HuH-7.5 (cell line): Measurements from ENCODE around the gene PCGF2.

ENCODE experiments used
- DNase-seq: peaks from one replicate; pipeline ENCODE4 v3.0.0; 2011; ENCODE audit warnings: low spot score

The PCGF2 gene

DNA sequence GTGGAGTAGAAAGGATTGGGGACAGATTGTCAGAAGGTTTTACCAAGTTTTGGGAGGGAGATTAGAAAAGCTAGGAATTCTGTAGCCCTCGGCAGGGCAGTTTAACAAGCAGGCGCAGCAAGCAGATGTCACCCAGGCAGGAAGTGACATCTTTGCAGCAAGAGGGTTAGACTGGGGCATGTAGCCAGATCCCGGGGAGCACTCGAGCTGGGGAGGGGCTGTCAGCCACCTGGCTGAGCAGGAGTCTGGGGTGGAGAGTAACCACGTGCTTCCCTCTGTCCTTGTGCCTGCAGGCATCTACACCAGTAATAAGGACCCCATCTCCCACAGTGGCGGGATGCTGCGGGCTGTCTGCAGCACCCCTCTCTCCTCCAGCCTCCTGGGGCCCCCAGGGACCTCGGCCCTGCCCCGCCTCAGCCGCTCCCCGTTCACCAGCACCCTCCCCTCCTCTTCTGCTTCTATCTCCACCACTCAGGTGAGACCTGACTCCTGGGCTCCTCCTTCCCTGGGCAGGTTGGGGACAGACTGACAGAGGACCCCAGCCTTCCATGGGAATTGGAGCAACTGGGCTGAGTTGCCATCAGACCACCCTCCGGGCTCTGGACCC, 30.9 kb downstream of the PCGF2 start:
- no peak for DNase-seq

DNA sequence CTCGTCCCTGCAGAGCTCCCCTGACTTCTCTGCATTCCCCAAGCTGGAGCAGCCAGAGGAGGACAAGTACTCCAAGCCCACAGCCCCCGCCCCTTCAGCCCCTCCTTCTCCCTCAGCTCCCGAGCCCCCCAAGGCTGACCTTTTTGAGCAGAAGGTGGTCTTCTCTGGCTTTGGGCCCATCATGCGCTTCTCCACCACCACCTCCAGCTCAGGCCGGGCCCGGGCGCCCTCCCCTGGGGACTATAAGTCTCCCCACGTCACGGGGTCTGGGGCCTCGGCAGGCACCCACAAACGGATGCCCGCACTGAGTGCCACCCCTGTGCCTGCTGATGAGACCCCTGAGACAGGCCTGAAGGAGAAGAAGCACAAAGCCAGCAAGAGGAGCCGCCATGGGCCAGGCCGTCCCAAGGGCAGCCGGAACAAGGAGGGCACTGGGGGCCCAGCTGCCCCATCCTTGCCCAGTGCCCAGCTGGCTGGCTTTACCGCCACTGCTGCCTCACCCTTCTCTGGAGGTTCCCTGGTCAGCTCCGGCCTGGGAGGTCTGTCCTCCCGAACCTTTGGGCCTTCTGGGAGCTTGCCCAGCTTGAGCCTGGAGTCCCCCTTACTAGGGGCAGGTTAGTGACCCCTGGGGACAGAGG, 31.6 kb downstream of the PCGF2 start:
- DNase-seq = no peak

DNA sequence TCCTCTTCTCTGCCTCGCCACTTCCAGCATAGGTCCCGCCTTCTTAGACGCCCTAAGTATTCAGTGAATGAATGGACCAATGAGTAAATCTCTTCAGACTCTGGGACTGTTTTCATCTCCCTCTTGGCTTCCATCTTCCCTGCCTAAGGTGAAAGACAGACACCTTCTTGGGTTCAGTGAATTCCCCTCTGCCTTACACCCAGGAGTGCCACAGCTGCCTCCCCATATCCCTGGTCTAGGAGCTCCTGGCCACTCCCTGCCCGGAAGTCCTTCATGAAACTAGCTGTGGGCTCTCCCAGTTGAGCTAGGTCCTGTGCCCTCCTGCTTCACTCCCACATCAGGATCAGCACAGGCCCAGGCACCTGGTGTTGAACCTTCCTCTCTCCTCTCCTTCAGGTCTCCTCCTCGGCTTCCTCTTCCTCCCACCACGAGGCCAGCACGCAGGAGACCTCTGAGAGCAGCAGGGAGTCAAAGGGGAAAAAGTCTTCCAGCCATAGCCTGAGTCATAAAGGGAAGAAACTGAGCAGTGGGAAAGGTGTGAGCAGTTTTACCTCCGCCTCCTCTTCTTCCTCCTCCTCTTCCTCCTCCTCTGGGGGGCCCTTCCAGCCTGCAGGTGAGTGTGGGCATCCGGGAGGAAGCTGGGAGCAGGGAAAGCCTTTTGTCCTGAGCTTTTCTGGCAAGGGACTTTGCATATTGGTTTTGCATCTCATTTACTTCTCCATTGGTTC, 32.8 kb downstream of the PCGF2 start:
- DNase-seq = no peak

DNA sequence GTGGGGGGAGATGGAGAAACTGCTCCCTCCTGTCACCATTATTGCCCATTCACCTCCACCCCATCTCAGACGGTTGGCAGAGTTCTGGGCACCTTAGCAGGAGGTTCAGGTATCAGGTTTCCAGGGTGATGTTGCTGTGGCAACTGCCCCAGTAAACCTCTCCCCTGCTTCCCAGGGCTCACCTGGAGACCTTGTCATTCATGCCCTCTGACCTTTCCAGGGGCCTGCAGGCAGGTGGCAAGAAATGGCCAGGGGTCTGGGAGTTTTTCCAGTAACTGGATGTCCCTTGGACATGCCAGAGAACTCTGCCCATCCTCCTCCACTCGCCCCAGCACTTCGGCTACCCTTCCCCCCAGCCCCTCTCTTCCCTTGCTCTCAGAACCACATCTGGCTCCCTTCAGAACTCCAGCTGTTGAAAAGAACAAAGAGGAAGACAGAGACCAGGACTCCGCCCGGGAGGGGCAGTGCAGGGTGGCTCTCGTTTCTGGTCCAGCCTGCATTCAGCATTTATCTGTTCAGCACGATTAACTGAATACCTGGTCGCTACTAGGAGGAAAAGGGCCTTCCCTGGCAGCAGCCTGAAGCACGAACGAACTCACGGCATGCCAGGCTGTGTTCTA, 34.6 kb downstream of the PCGF2 start:
- DNase-seq = no peak

DNA sequence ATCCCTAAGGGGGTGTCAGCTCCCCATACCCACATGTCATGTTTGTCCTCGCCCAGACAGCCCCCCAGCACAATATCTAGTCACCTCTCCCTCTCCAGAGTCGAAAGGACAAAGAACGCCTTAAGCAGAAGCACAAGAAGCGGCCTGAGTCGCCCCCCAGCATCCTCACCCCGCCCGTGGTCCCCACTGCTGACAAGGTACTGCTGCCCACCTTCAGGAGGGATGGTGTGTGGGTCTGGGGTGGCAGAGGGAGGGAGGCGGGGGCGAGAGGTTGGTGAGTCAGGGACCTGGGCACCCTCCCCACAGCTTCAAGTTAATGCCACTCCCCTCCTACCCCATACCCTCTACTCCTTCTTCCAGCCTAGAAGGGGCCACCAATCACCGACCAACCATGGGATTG, 35.5 kb downstream of the PCGF2 start:
- DNase-seq = no peak

DNA sequence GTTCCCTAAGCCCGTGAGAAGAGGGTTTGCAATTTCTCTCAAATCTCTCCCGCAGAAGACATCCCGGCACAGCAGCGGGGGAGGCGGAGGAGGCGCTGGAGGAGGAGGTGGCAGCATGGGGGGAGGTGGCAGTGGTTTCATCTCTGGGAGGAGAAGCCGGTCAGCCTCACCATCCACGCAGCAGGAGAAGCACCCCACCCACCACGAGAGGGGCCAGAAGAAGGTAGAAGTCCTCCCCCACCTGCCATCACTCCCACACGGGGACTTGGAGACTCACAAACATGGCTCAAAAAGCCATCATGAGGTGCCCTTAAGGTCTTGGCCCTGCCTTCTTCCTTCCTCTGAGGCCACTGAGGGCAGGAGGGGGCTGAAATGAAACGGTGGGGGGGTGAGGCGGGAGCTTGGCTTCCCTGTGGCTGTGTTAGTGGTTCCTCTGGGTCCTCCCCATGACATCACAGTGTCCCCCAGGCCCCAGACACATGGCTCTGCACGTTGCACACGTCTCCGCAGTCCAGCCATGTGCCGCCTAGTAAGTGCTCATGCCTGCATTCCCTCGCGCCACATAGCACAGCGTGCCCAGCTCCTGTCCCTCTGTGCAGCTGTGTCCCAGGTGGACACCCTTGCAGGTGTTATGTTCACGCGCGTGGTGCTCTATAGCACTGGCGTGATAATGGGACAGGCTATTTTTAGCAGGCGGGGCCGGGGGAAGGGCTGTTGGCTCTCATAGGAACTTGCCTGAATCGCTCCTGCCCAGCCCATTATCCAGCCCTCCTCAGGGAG, 36.2 kb downstream of the PCGF2 start:
- no peak for DNase-seq

DNA sequence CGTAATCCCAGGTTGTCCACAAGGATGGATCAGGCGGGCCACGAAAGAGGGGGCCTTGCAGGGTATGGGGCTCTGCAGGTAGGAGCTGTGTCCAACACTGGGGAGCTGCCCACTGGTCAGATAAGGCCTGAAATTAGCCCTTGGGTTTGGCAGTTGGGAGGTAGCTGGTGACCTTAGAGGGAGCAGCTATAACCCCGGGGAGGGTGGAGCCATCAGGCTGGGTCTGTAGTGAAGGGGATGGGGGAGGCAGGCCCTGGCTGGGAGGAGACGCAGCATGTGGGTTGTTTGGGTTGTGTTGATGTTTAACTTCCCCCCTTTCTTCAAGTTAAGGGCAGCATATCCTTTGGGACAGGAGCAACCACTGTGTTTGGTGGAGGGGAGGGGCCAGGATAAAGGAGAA, 37.2 kb downstream of the PCGF2 start:
- no peak for DNase-seq

DNA sequence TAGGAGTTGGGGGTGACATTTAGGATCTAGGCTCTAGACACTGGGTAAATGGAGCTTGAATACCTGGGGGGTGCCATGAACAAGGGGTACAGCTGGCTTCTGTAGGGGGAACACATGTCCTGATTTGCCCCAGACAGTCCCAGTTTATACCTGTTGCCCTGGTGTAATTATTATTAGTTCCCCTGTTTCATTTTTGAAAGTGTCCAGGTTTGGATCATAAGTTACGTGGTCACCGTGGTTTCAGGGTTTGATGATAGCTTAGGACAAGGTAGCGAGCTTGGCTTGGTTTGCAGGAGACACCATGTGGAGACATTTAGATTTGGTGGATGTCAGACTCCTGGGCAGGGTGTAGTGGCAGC, 37.6 kb downstream of the PCGF2 start:
- DNase-seq = no peak

DNA sequence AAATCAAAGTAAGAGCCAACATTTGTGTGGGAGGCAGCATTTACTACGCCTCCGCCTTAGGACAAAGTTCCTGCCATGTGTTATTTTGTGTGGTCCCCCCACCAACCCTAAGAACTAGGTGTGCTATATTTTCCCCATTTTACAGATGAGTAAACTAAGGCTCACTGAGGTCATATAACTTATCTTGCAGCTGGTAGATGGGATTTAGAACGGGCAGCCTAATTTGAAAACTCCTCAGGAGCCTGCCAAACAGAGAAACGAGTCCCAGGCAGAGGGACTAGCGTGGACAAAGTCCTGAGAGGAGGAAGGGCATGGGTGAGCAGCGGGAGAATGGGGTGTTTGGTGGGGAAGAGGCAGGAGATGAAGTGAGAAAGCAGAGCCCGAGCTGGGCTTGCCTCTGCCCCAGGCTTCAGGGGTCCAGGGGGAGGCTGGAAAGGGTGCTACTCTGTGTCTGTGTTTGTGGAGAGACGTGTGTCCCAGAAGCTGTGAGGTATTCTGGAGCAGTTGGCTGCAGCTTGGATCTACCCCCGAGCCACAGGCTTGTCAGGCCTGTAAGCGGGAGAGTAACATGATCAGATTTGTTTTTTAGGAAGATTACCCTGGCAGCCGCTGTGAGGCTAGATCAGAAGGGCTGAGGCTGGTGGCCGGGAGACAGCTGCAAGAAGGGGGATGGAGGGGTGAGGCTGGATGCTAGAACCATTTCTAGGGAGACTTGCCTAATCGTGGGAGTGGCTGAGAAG, 38.1 kb downstream of the PCGF2 start:
- DNase-seq = no peak

DNA sequence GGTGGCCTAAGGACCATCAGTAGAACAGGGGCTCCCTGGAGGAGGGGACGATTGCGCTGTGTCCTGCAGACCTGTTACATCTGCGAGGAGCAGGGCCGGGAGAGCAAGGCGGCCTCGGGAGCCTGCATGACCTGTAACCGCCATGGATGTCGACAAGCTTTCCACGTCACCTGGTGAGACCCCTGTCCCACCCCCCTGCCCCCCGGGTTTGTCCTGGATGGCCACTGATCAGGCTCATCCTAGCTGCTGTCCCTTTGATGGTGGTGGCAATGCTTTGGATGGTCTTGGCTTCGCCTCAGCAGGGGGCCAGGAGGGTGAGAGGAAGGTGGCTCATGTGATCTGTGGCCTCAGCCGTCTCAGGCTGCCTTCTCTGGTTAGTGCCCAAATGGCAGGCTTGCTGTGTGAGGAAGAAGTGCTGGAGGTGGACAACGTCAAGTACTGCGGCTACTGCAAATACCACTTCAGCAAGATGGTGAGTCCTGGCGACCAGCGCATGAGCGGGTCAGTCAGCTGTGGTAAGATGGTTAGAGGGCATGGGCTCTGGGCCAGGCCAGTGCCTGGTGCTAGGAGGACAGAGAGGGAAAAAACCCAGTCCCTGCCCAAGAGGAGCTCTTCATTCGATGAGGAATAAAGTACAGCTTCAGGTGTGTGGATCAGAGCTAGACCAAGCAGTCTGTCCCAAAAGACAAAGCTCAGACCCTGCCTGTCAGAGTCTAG, 38.9 kb downstream of the PCGF2 start:
- DNase-seq = no peak

DNA sequence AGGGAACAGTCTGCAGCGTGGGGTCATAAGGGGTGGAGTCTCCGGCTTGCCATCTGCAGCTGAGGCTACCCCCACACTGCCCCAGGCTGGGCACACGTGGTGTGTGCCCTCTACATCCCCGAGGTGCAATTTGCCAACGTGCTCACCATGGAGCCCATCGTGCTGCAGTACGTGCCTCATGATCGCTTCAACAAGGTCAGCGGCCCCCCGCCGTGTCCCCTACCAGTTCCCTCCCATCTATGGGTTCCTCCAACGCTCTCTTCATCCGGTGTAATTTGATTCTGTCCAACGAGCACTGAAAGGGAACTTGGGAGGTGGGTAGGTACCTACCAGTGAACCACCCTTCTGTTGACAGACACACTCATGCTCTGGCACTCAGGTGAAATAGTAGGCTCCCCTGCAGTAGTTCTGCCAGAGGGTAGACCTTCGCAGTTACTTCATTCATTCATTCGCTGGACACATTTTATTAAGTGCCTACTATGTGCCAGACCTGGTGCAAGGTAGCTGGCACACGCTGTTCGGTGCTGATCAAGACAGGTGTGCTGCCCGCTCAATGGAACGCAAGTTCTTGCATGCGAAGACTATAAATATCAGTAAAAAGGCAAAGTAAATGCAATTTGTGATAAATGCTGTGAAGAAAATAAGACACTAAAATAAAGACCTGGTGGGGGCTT, 40.3 kb downstream of the PCGF2 start:
- peak; percentile 3 for DNase-seq

DNA sequence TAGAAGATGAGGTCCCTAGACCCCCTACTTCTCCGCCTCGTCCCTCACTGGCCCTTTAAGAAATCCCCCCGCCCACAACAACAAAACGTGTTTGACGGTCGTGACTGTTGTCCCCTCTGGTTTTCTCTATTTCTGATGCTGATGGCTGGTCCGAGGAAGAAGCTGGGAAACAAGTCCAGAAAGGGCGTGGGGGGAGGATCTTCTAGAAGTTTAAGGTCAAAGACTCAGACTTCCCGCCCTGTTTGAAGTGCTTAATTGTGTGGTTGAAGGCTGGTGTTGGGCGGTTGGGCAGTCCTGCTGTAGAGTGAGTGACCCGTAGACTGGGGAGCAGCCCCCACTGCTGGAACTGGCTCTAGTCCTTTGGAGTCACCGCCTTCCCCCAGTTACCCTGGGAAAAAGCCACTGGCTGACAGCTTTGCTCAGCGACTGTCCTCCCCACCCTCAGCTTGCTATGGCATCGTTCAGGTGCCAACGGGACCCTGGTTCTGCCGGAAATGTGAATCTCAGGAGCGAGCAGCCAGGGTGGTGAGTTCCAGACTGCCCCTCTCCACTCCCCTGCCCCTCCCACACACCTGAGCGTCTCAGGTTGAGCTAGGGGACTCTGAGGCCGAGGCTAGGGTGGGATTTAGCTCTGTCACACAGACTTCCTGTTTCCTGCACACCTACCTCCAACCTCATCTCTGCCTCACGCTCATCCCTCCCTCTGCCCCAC, 41.5 kb downstream of the PCGF2 start:
- peak; percentile 5 for DNase-seq

DNA sequence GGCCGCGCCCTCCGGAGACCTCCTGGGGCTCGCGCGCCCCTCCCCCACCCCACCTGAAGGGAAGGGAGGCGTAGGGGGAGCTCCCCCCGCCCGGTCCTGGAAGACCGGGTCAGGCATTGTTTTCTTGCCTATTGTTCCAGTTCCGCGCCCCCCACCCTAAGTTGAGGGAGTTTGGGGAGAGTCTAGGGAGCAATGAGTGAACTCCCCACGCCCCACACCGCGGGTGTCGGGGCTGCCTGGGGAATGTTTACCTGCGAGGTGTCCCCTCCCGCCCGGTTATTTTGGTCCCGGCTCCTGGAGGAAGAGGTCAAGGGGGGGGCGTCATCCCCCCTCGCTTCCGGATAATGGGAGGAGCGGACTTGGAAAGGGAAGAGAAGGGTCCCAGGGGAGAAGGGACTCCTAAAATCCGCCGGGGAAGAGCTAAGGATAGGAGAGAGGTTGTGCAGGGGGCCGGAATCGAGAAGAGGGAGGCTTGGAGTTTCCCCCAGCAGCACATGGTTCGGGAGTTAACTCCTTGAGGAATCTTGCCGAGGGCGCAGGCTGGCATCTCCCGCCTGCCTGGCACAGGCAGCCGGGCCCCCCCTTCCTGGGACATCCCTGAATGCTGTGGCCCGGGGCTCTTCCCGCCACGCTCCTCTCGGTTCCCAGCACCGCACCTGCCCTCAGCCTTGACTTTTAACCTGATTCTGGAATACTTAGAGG, 42.2 kb downstream of the PCGF2 start:
- DNase-seq = peak; percentile 33

DNA sequence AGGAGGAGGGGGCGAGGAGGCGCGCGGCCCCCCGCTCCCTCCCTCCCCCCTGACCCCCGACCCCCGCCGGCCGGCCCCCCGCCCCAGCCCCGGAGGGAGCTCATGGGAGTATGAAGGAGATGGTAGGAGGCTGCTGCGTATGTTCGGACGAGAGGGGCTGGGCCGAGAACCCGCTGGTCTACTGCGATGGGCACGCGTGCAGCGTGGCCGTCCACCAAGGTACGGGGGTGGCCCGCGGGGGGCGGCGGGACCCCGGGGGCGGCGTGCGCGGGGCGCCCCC, 42.7 kb downstream of the PCGF2 start:
- no peak for DNase-seq

DNA sequence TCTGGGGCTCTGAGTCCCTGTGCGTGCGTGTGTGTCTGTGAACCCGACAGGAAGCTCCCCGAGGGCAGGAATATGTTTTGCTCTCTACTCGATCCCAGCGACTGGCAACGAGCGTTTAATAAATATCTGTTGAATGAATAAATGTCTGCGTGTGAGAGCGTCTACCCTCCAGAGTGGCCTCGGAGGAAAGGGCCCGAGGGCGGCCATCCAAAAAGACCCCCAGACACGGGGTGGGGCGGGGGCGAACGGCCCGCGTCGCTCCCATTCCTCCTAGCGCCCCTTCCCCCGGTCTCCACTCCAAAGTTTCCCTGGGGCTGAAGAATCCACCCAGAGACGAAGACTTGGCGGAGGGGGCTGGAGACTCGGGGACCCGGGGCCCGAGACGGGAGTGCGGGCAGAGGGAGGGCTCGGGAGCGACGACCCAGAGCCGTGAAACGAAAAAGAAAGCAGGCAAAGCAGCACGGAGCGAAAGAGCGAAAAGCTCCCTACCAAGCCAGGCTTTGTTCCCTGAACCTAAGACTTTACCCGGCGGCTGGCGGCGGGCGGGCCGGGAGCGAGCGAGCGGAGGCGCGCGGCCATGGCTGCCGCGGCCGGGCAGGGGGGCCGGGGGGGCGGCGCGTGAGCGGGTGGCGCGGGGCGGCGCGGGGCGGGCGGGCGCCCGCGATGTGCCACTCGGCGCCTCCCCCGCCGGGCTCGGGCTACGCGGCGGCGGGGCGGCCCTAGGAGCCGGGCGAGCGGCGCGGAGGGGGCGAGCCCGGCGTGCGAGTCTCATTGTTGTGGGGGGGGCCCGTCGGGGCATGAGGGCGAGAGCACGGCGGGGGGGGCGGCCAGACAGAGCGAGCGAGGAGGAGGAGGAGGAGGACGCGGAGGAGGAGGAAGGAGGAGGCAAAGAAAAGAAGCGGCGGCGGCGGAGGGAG, 43.3 kb downstream of the PCGF2 start, which contains the start of gene MLLT6:
TSS of gene MLLT6 (plus strand) at position 668 of the 917 bp plus-strand sequence. CDS start 360 bp downstream, outside the sequence.
- DNase-seq = peak; percentile 74

DNA sequence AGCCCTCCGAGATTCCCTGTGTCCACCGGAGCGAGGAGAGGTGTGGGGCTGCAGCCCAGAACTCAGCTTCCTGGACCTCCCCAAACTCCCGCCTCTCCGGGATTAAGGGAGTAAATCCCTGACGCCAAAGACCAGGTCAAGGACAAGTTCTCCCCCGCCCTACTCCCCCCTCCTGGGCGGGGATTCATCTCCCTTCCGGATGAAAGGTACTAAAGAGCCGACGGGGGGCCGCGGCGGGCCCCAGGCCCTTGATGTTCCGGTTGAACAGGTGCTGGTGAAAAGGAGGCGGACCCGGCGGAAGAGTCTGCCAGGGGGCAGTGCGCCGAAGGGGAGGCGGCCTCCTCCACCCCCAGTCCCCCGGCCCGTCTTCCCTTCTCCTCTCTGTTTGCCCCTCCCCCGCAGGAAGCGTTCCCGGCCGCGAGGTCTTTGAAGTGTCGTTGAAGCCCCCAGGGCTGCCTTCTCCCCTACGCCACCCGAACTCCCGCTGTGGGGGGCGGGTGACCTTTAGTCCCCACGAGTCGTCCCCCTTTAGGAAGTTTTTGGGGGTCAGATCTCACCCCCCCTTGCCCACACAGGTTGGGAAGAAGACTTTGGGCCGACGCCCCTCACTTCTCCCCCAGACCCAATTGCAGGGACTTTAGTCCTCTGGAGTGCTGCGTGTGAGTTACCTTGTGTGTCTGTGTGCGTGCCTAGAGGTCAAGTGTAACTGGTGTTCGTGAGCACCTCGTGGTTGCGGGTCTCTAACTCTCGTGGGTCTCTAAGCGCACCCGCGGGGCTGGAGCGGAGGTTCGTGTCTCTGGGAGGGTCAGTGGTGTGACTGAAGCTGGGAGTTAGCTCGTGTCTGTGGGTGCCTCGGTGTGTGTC, 44.2 kb downstream of the PCGF2 start:
- peak; percentile 92 for DNase-seq
